ENCODE measurements around the gene LAMA5.

The LAMA5 gene

GRCh38 chr20:62368976-62369814 is 2.1 kb upstream of the LAMA5 start:
- DNase-seq: no peak

- DNase-seq: no peak
Measured at GRCh38 chr20:62368392-62368975, 1.4 kb upstream of the LAMA5 start.

DNA sequence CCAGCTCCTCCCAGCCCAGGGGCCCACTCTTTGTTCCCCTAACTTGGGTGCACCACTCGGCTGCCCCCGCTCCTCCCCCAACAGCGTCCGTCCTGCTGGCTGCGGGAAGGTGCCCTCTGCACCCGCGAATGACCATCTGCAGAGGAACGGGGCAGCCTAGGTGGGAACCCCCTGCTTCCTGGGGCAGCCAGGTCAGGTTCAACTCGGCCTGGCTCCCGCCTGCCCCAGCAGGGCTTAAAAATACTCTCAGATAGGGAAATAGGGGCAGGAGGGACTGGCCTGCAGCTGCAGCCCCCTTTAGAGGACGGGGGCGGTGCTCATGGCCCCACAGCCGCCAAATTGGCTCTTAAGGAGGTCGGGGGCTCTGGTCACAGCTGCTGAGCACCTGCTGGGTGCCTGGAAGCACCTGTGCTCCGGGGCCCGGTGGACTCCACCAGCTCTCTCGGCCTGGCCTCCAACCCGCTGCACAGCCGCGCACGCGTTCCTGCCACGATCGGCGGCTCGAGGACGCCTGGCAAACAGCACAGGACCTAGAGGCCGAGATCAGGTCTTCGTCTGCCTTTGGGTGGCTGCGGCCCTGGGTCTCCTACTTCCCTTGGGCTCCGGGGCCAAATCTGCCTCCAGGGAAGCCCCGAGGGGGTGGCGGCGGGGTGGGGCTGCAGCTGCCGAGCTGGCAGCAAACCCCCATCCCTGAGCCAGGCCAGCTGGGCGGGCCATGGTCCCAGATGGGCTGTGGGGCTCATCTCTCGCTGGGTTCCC is 700 bp upstream of the LAMA5 start:
- DNase-seq: no peak

GRCh38 chr20:62366370-62367135 is 559 bp downstream of the LAMA5 start:
- DNase-seq: no peak

DNA sequence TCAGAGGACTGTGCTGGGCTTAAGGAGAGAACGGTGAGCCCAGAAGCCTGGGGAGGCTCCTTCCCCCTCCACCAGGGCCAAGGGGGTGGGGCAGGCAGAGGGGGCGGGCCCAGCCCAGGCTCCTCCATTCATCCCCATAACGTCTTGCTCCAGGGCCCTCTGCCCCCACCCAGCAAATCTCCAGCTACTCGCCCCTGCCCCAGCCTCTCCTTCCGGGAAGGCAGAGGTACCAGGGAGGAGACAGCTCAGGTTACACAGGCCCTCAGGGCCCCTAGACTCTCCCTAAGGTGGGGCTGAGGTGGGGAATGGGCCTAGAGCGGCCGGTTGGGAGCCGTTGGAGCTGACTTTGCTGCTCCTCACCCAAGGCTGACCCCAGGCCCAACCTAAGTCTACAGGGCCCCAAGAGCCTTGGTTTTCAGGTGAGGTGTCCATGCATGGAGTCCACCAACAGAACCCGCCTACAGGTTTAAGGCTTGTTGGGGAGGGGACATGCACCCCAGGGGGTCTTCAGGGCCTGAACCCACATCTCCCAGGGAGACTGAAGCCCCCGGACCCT is 1.2 kb downstream of the LAMA5 start:
- DNase-seq: no peak

- no peak for DNase-seq
Measured at GRCh38 chr20:62364911-62365736, 2.0 kb downstream of the LAMA5 start.

DNA sequence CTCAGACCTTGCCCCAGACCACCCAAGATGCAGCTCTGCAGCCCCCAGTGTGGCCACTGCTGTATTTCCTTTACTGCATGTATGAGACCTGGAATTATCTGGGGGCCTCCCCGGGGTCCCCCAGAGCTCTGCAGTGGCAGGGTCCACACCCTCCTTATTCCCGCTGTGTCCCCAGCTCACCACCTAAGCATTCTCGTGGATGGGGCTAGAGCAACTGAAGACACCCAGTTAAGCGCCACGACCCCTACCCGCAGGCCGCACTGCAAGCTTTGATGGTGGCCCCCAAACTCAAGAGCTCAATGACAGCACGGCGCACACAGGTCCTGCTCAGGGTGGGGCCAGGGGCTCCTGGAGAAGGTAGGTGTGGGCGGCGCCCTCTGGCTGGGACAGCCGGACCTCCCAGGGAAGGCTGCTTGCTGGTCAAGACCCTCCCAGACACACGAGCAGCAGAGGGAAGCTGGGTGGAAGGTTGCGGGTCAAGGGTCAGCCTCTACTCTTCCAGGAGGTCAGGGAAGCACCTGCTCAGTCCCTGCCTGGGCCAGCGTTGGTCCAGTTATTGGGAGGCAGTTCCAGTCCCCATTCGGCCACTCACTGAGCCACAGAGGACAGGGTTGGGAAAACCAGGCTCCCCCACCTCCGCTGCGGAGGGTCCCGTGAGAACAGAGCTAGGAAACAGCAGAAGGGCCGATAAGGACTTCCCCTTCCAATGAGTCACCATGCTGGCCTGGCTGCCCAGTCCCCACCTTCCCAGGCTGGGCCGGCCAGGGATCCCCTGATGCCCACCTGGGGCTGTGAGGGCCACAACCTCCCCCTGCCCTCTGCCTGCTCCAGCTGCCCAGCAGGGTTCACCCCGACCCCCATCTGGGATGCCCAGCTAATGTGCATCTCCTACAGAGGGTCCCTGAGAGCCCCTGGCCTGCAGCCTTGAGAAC is 2.9 kb downstream of the LAMA5 start:
- no peak for DNase-seq

- DNase-seq: no peak
Measured at GRCh38 chr20:62362991-62363919, 3.9 kb downstream of the LAMA5 start.

DNA sequence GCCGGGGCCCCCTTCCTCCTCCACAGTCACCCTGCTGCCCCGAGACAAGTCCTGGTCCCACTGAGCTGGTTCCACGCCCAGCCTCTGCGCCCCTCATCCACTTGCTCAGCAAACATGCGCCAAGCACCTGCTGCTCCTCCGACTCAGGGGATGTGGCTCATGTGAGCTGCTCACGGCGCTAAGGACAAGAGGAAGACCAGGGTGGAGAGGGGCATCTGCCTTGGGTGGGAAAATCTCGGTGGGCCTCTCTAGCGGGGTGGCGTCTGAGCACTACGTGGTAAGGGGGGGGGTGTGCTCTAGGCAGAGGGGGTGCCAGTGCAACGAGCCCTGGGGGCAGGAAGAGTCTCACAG is 4.5 kb downstream of the LAMA5 start:
- DNase-seq: no peak

GRCh38 chr20:62361799-62362589 is 5.1 kb downstream of the LAMA5 start:
- DNase-seq: no peak

GRCh38 chr20:62360854-62361798 is 6.0 kb downstream of the LAMA5 start:
- DNase-seq: no peak

- DNase-seq: no peak
Measured at GRCh38 chr20:62359491-62360121, 7.5 kb downstream of the LAMA5 start.

DNA sequence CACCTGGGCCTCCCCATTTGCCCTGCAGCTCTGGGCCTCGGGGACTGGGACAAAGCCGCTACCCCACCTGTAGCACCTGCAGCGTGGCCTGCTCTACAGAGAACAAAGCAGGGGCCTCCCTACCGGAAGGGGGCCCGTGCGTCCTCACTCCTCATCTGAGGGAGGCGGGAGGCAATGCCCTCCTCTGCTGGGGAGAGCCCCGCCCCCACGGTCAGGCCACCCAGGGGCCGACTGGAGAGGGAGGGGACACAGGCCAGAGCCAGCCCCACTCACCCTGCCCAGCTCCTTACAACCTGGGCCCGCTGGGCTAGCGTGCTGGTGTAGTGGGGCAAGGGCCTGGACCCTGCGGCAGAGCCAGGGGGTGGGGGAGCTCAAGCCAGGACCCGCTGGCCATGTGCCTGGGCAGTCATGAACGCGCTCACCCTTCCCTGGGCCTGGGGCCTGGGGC is 8.0 kb downstream of the LAMA5 start:
- DNase-seq: no peak

GRCh38 chr20:62358171-62359042 is 8.7 kb downstream of the LAMA5 start:
- no peak for DNase-seq

GRCh38 chr20:62357681-62358080 is 9.4 kb downstream of the LAMA5 start:
- no peak for DNase-seq

GRCh38 chr20:62357187-62357667 is 9.9 kb downstream of the LAMA5 start:
- DNase-seq: no peak
